T-helper 2 cell treated with Interferon-gamma antibody and Interleukin-4, amounts not matched to agents 5 μg/mL and 100 μg/mL, for 36 hours (primary cell): Measurements from ENCODE around the gene GNRHR.
A peak's percentile ranks its signal among the peaks of the same experiment; 100 is the strongest.
"Not testable (repeated sequence)": the region's sequence is repeated elsewhere in the genome, so short reads cannot be mapped to it uniquely, and the experiment has no call there.

Experiments used
- DNase-seq: peaks from one replicate; pipeline ENCODE4 v3.0.0; 2021; ENCODE audit warnings: low spot score
- H3K27ac Mint-ChIP-seq: one replicate; pipeline ENCODE4 v1.8.0; 2021; ENCODE audit warnings: mild to moderate bottlenecking, mixed read lengths
- H3K27me3 Mint-ChIP-seq: one replicate; pipeline ENCODE4 v1.8.0; 2021; ENCODE audit warnings: low read depth, mixed read lengths
- H3K36me3 Mint-ChIP-seq: one replicate; pipeline ENCODE4 v1.8.0; 2021; ENCODE audit warnings: low read depth, mixed read lengths
- H3K4me1 Mint-ChIP-seq: one replicate; pipeline ENCODE4 v1.8.0; 2021; ENCODE audit warnings: low read depth, mixed read lengths
- H3K4me3 Mint-ChIP-seq: one replicate; pipeline ENCODE4 v1.8.0; 2022; ENCODE audit warnings: mild to moderate bottlenecking, moderate library complexity, mixed read lengths
- H3K9me3 Mint-ChIP-seq: one replicate; pipeline ENCODE4 v1.8.0; 2021; ENCODE audit warnings: mixed read lengths

GNRHR gene

DNA sequence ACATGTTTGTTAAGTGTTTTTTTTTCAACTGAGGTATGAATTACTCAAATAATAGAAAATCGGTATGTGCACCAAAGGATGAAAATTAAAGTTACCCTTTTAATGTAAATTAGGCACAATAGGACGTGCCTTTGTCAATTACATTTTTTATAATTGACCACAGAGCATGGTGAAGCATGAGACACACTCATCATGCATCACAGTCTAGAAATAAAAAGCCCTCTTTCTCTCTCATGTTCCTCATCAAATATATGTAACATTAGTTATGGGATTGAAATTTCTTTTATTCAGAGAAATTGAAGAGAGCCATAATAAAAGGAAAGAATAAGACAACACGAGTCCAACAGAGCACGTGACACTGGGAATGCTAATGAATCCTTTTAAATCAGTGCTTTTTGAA, 3.5 kb downstream of the GNRHR start:
- Mint-ChIP-seq H3K27me3 (no peaks in the 10 kb centered on the region), H3K4me3 (no peak overlapping the region), H3K36me3 (no peaks in the 10 kb centered on the region), H3K4me1 (peaks cover 6% of the 10 kb centered on the region), H3K9me3 (no peaks in the 10 kb centered on the region), H3K27ac (no peak overlapping the region)
- no peak for DNase-seq

DNA sequence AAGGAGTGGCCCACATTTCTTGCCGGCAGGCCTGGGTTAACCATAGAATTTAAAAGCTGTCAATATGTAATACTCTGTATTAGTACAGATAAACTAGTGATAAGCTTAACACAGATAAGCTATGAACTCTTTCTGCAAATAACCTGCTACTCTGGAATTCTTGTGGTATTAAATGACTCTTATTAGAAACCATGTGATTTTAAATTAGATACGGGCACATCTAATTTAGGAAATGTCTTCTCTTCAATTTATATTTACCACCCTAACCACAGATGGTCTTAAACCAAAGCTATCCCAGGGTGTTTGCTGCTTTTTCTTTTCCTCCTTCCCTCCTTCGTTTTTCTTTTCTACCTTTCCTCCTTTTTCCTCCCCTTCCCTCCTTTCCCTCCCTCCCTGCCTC, 4.9 kb downstream of the GNRHR start:
- H3K27me3 Mint-ChIP-seq, result no peaks in the 10 kb centered on the region
- no peak for DNase-seq
- H3K9me3 Mint-ChIP-seq, result no peaks in the 10 kb centered on the region
- peaks cover 6% of the 10 kb centered on the region for H3K4me1 Mint-ChIP-seq
- H3K36me3 Mint-ChIP-seq, result no peaks in the 10 kb centered on the region
- H3K4me3 Mint-ChIP-seq, result no peak overlapping the region
- no peak overlapping the region for H3K27ac Mint-ChIP-seq

- Mint-ChIP-seq H3K4me3 (no peak overlapping the region), H3K27ac (no peak overlapping the region), H3K36me3 (peaks cover 4% of the 10 kb centered on the region), H3K27me3 (no peaks in the 10 kb centered on the region), H3K4me1 (peaks cover 11% of the 10 kb centered on the region), H3K9me3 (no peaks in the 10 kb centered on the region)
- DNase-seq, result no peak
Observed at GRCh38 chr4:67746797-67747495, 7.2 kb downstream of the GNRHR start.

- Mint-ChIP-seq H3K27ac (no peak overlapping the region), H3K4me1 (peaks cover 14% of the 10 kb centered on the region)
Observed at GRCh38 chr4:67744561-67745283, 9.5 kb downstream of the GNRHR start.

DNA sequence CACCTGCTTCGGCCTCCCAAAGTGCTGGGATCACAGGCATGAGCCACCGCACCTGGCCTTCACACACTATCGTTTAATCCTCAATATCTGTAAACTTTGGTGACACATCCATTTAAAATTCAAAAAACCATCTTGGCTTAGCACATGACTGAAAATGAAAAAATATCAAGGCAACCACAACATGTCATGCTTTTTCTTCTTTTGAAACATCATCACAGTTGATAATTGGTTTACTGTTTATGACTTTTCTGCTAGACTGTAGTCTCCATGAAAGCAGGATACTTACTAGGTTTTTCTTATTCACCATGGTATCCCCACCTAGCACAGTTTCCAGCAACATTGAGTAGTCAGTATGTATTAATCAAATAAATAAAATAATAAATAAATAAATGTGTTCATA, 11.0 kb downstream of the GNRHR start:
- Mint-ChIP-seq H3K4me1 (peaks cover 14% of the 10 kb centered on the region), H3K4me3 (no peak overlapping the region), H3K36me3 (peaks cover 7% of the 10 kb centered on the region), H3K27me3 (no peaks in the 10 kb centered on the region), H3K9me3 (no peaks in the 10 kb centered on the region), H3K27ac (no peak overlapping the region)
- no peak for DNase-seq

More at GRCh38 chr4:67744561-67745283, 9.5 kb downstream of the GNRHR start:
- DNase-seq, result no peak
- Mint-ChIP-seq H3K27me3 (no peaks in the 10 kb centered on the region), H3K4me3 (no peak overlapping the region), H3K36me3 (peaks cover 7% of the 10 kb centered on the region), H3K9me3 (no peaks in the 10 kb centered on the region)

GRCh38 chr4:67736262-67736661, 17.9 kb downstream of the GNRHR start:
- Mint-ChIP-seq H3K36me3 (peaks cover 10% of the 10 kb centered on the region), H3K9me3 (no peaks in the 10 kb centered on the region), H3K4me1 (no peaks in the 10 kb centered on the region), H3K27me3 (no peaks in the 10 kb centered on the region), H3K4me3 (no peak overlapping the region), H3K27ac (no peak overlapping the region)
- DNase-seq, result no peak

GRCh38 chr4:67735325-67735724, 18.9 kb downstream of the GNRHR start:
- Mint-ChIP-seq H3K4me1 (no peaks in the 10 kb centered on the region), H3K27ac (no peak overlapping the region), H3K36me3 (peaks cover 17% of the 10 kb centered on the region), H3K9me3 (no peaks in the 10 kb centered on the region), H3K4me3 (no peak overlapping the region), H3K27me3 (no peaks in the 10 kb centered on the region)
- DNase-seq, result no peak

DNA sequence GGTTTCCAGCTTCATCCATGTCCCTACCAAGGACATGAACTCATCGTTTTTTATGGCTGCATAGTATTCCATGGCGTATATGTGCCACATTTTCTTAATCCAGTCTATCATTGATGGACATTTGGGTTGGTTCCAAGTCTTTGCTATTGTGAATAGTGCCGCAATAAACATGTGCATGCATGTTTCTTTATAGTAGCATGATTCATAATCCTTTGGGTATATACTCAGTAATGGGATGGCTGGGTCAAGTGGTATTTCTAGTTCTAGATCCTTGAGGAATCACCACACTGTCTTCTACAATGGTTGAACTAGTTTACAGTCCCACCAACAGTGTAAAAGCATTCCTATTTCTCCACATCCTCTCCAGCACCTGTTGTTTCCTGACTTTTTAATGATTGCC, 23.7 kb downstream of the GNRHR start:
- Mint-ChIP-seq H3K4me1 (peaks cover 10% of the 10 kb centered on the region), H3K36me3 (peaks cover 35% of the 10 kb centered on the region), H3K9me3 (peaks cover 16% of the 10 kb centered on the region)
- not testable (repeated sequence) for H3K4me3 Mint-ChIP-seq, H3K27me3 Mint-ChIP-seq, DNase-seq, H3K27ac Mint-ChIP-seq

- peaks cover 10% of the 10 kb centered on the region for H3K4me1 Mint-ChIP-seq
- peaks cover 49% of the 10 kb centered on the region for H3K36me3 Mint-ChIP-seq
- peak overlapping the region; percentile 59 for H3K27ac Mint-ChIP-seq
- DNase-seq, result no peak
- peaks cover 16% of the 10 kb centered on the region for H3K9me3 Mint-ChIP-seq
- H3K27me3 Mint-ChIP-seq, result no peaks in the 10 kb centered on the region
- H3K4me3 Mint-ChIP-seq, result no peak overlapping the region
Observed at GRCh38 chr4:67727124-67727850, 26.9 kb downstream of the GNRHR start.

DNA sequence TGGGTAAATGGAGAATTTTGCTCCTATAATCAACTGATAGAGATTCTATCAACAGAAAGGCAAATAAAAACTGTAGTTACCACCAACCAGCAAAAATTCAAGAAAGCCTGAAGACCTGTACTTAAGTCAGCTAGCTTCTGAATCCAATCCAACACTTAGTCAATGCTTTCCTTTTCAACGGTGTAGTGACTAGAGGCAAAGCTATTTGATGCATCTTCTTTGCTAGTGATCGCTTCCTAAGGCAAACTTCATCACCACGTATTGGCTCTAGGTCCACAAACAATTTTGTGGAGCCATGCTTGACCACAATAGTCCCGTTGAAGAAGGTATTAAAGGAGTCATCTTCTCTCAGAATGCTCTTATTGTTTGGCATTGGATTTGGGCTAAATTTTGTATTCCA, 28.2 kb downstream of the GNRHR start:
- H3K9me3 Mint-ChIP-seq, result peaks cover 16% of the 10 kb centered on the region
- no peak overlapping the region for H3K4me3 Mint-ChIP-seq

GRCh38 chr4:67725132-67725531, 29.1 kb downstream of the GNRHR start:
- peaks cover 49% of the 10 kb centered on the region for H3K36me3 Mint-ChIP-seq
- H3K4me3 Mint-ChIP-seq, result no peak overlapping the region
- H3K9me3 Mint-ChIP-seq, result peaks cover 16% of the 10 kb centered on the region
- no peak overlapping the region for H3K27ac Mint-ChIP-seq
- peaks cover 15% of the 10 kb centered on the region for H3K4me1 Mint-ChIP-seq
- H3K27me3 Mint-ChIP-seq, result no peaks in the 10 kb centered on the region
- no peak for DNase-seq

More for the DNA sequence above, 28.2 kb downstream of the GNRHR start:
- peaks cover 50% of the 10 kb centered on the region for H3K36me3 Mint-ChIP-seq
- DNase-seq, result no peak
- peaks cover 15% of the 10 kb centered on the region for H3K4me1 Mint-ChIP-seq
- H3K27me3 Mint-ChIP-seq, result no peaks in the 10 kb centered on the region
- H3K27ac Mint-ChIP-seq, result no peak overlapping the region

DNA sequence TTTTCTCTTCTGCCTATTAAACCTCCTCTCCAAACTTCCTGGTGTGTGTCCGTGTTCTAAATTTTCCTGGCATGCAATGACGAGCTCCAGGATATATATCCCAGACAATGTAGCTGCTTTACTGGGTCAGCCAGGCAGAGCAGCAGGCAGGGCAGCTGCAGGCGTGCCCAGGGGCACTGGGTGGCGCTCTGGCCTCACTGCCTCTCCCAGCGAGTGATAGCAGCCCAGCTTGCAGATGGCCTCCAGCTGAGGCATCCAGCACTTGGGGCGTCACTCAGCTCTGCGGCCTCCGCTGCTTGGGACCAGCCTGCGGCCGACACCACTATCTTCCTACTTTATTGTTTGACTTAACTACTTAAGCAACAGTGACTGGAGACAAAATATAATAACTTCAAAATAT, 30.2 kb downstream of the GNRHR start:
- Mint-ChIP-seq H3K9me3 (peaks cover 16% of the 10 kb centered on the region), H3K27ac (no peak overlapping the region), H3K4me3 (no peak overlapping the region), H3K36me3 (peaks cover 43% of the 10 kb centered on the region), H3K27me3 (no peaks in the 10 kb centered on the region), H3K4me1 (peaks cover 15% of the 10 kb centered on the region)
- DNase-seq, result no peak

DNA sequence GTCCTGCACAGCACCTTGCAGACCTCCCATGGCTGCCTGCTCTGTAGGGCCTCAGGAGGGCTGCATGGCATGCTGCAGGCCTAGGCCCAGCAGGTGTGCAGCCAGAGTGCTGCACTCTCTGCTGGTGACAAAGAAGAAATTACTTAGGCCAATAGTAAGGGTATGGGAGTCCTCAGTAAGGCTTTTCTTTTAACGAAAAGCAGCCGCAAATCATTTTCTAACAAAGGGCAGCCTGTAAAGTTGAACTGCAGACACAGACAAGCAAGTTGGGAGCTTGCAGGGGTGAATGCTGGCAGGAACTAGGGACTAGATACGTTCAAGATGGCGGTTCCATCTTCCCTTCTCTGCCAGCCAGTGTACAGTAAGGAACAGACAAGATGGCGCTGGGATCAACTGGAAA, 30.8 kb downstream of the GNRHR start:
- Mint-ChIP-seq H3K36me3 (peaks cover 41% of the 10 kb centered on the region), H3K9me3 (peaks cover 16% of the 10 kb centered on the region), H3K27me3 (no peaks in the 10 kb centered on the region), H3K4me1 (peaks cover 15% of the 10 kb centered on the region), H3K27ac (no peak overlapping the region), H3K4me3 (no peak overlapping the region)
- no peak for DNase-seq
